ENCODE data around the gene PALS2.
A peak's percentile ranks its signal among the peaks of the same experiment; 100 is the strongest.

PALS2 gene

GRCh38 chr7:24572997-24573553 lies at the start of gene PALS2:
Gene PALS2 (plus strand): TSS chr7:24573452. CDS start chr7:24623668, 50,216 bp downstream.
- peak; percentile 79 for DNase-seq

DNA sequence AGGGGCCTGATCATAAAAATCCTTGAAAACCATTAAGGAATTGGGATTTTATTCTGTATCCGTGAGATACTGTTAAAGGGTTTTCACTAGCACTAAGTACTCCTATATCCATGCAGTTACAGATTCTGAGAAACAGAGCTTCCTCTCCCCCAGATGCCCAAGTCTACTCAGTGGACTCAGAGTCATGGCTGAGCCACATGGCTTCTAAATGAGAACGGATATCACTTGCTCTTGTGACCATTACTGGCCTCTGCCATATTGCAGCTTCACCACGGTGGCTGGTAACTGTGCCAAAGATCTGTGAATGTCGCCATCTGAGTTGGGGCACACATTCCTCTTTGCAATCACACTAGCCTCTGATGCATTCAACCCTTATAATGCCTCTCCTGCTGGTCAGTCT lies 42.0 kb upstream of the PALS2 start:
- DNase-seq, result no peak

DNA sequence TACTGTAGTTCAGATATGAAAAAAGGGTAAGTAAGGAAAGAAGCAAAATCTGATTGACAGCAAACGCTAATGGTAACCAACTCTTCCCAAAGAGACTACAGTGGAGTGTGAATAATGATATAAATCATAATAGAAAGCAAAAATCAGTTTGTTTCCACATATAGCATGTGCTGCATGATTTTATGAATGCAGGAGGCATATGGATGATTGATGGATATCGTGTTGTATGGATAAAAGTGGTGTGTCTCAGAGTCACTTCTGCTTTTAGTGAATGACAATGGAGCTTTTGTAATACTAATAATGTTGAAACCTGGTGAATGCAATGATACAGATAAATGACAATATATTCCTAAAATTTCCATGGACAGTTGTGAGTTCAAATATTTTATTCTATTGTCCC lies 36.6 kb upstream of the PALS2 start:
- no peak for DNase-seq

DNA sequence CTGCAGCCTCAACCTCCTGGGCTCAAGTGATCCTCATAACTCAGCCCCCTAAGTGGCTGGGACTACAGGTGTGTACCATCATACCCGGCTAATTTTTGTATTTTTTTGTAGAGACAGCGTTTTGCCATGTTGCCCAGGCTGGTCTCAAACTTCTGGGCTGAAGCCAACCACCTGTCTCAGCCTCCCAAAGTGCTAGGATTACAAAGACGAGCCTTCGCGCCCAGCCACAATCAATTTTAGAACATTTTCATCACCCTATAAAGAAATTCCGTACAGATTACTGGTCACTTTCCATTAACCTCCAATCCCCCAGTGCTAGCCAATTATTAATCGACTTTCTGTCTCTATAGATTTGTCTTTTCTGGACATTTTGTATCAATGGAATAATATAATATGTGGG lies 32.3 kb upstream of the PALS2 start:
- DNase-seq, result no peak

DNA sequence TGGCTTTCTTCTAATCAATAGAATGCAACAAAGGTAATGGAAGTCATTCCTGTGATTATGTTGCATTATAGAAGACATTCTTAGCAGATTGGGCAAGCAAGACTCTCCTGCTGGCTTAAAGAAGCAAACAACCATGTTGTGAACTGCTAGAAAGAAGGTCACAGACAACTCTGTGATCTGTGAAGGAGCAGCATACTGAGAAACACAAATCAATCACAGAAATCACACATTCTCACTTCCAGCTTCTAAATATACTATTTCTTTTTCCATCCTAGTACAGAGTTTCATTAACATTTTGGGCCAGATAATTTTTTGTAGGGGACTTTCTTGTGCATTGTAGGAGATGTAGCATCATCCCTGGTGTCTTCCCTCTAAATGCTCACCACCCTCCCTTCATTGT lies 28.0 kb upstream of the PALS2 start:
- no peak for DNase-seq

DNA sequence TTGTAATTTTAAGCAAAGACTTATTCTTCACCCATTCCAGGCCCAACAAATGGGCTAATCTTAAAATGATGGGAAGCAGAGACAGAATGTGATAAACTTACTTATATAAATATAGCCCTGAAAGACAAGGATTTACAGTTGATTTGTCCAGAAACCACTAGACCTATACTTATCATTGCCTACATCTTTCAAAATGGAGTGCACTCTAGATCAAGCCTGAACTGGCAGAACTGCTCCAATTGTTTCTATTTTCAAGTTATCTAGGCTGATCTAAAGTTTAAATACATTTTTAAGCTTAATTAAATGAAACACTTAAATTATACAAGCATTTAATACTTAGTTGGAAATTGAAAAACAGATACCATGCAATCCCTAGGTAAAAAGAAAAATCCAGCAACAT lies 24.9 kb upstream of the PALS2 start:
- no peak for DNase-seq

DNA sequence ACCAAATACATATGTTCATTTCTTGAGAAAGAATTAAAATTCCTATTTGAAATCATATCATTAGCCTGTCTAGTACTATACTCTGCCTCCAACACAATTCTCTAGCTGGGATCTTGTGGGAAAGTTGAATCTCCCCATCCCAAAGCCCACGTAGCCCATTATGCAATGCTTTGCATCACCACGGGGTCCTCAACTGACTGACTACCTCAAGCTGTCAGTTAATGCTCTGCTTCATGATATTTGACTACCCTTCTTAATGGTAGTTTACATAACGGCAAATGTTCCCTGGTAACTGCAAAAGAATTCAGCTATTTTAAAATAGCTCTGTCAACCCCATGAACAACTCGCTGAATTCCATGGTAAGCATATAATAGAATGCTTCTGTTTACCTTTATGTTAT lies 23.3 kb upstream of the PALS2 start:
- no peak for DNase-seq

GRCh38 chr7:24555184-24555583 lies 18.1 kb upstream of the PALS2 start:
- no peak for DNase-seq

- DNase-seq, result no peak
Observed at GRCh38 chr7:24555719-24556118, 17.5 kb upstream of the PALS2 start.

- DNase-seq, result no peak
Observed at GRCh38 chr7:24560772-24561171, 12.5 kb upstream of the PALS2 start.

GRCh38 chr7:24566274-24566673 lies 7.0 kb upstream of the PALS2 start:
- no peak for DNase-seq

DNA sequence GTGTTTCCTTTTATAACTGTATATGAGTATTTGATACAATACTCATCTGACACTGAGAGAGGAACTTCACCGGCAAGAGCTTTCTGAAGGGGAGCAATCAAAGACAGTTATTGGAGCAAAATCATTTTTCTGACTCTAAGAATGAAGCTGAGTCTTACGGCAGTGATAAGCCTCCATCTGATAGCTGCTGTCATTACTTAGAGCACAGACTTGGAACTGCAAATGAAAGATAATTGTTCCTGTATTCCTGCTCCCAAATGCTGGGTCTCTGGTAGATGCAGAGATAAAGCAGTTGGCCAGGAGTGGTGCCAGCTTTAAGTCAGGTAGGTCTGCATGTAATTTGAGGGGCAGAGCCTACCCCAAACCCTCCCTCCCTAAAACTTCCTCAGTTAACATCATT lies 2.3 kb upstream of the PALS2 start:
- DNase-seq, result no peak

- no peak for DNase-seq
Observed at GRCh38 chr7:24572016-24572392, 1.2 kb upstream of the PALS2 start.

DNA sequence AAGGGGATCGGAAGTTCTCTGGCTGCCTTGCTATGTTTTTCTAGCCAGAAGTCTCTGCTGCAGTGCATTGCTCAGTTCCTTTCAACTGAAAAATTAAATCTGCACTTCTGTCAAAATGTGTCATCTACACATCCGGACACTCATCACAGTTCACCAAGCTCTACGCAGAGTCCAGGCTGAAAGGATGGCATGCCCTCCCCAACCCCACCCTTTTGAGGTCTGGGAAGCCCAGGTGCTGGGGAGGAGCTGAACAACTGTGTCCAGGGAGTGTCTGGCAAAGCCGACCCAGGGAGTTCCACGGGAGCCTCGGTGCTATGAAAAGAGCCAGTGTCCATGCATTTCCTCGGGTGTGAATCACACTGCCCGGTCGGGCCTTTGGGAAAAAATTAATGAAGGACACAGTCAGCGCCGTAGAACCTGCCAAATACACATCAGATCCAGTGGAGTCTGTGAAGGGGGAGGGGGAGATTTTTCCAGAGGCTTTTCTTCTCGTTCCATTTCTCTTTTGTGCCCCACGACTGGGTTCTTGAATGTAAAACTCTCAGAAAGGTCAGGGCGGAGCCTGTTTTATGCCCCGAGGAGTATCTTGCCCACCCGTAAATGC lies 757 bp upstream of the PALS2 start:
- DNase-seq, result peak; percentile 39

- DNase-seq, result peak; percentile 55
Observed at GRCh38 chr7:24573554-24574338, 494 bp downstream of the PALS2 start.

- no peak for DNase-seq
Observed at GRCh38 chr7:24574386-24574785, 1.1 kb downstream of the PALS2 start.

- no peak for DNase-seq
Observed at GRCh38 chr7:24574950-24575349, 1.7 kb downstream of the PALS2 start.

DNA sequence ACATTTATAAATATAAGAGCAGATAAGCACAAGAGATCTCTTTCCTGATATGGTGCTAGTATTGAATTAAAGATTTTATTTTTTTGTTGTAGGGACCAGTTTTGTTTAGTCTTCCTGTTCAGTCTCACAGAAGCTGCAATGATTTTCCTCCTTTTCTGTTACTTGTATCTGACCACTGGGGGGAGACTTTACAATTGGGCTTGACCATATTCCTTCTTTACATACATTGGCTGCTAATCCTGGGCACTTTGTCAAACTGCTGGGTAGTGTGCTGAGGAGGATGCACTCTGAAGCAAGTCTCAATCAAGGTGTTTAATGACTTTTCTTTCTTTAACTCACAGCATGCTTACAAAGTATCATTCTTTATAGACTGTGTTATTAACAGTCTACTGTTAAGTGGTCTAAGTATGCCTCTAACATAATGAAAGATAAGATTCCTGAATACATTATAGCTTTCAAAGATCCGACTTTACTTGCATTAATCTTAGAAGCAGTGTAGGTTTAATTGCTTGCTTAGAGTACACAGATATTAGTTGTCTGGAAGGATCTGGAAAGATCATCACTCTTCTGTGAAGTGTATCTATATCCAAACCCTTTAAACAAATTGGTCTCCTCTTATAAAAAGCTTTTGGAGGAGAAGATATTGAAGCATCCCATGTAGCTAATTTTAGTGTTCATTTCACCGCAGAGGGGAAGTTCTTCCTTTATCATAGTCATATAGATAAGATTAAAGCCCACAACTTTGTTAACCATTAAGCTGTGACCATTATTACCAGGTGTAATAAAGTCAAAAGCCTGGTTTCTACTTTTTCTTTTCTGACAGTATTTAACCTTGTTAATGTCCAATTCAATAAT lies 3.1 kb downstream of the PALS2 start:
- DNase-seq, result peak; percentile 71

DNA sequence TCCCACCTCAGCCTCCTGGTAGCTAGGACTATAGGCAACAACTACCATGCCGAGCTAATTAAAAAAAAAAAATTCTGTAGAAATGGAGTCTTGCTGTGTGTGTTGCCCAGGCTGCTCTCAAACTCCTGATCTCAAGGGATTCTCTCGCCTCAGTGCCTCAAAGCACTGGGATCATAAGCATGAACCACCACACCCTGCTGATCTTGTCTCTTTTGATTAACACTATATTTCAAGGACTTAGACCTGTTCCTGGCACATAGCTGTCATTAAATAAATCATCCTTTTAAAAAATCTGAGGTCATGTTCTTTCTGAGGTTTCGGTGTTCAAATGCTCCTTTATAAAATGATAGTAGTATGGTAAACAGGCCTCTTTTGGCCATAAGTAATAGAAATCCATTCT lies 4.8 kb downstream of the PALS2 start:
- no peak for DNase-seq

DNA sequence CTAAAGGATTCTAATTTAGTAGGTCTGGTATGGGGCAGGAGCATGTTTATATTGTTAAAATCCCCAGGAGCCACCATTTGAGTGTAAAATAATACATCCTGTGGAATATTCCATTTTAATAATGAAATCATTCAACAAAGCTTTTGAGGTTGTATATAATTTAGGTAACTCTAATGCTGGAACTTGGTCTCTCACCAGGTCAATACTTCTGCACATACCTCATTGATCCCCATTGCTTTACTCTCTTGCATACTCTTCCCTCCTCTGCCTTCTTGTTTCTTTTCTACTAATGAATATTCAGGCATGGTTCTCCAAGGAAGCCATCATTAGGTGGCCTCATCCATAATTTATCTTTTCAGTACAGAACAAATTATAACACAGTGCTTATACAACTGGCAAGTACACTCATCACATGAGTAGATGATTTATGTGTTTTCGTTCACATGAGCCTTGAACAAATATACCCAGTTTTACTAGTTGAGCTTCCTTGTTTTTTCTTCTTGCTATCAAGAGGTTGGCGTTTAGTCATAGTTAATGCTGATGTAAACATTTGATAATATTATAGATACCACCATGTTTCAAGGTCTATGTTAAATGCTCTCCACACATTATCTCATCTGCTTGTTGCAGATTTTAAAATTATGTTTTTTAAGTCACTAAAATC lies 7.2 kb downstream of the PALS2 start:
- DNase-seq, result no peak

DNA sequence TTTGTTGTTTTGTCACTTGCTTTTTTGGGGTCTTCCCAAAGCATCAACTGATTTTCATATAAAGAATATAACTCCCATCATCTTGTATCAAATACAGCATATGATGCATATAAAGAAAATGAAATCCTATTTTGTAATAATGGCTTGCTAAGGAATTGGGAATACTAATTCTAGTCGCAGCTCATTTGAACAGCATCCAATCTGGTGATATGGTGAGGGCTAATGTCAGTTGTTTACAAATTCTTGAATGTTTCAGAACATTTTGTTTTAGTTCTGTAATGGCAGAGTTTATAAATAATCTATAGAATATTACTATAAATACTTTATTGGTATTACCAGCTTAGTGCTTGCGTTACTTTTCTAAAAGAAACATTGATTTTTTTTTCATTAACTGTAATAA lies 8.9 kb downstream of the PALS2 start:
- DNase-seq, result no peak

- peak; percentile 6 for DNase-seq
Observed at GRCh38 chr7:24587853-24588252, 14.6 kb downstream of the PALS2 start.

- no peak for DNase-seq
Observed at GRCh38 chr7:24591152-24591551, 17.9 kb downstream of the PALS2 start.

Data from fibroblast of skin of right biceps (primary cell).